ENCODE data around the gene CCDC61.

The CCDC61 gene

GRCh38 chr19:46009530-46010510 is 14.6 kb downstream of the CCDC61 start:
- TF ChIP-seq EZH2phosphoT487 (IDR thresholded peaks at IDR 0.05; ENCODE audit: low read length) (no peak), CTCF (IDR thresholded peaks at IDR 0.05; ENCODE audit: low read length) (peak; percentile 82)
- Histone ChIP-seq H3K27me3 (replicated peaks; ENCODE audit: insufficient read depth, low read length) (no peaks in the 10 kb centered on the region), H3K4me1 (ENCODE audit: low read length) (no peaks in the 10 kb centered on the region), H3K79me2 (ENCODE audit: low read length) (no peaks in the 10 kb centered on the region), H3K9me3 (replicated peaks; ENCODE audit: insufficient read depth, low read length) (no peaks in the 10 kb centered on the region), H3K27ac (ENCODE audit: low read length) (no peak overlapping the region), H3K9me2 (replicated peaks; ENCODE audit: insufficient read depth, low read length) (no peaks in the 10 kb centered on the region), H3K9ac (ENCODE audit: low read length) (no peak overlapping the region), H3K4me3 (ENCODE audit: low read length) (no peak overlapping the region), H4K20me1 (ENCODE audit: insufficient read depth, low read length) (no peaks in the 10 kb centered on the region), H3F3A (ENCODE audit: insufficient read depth, low read length) (peaks cover 6% of the 10 kb centered on the region; the same call in 1 of the 2 replicates), H2AFZ (ENCODE audit: low read length) (no peak overlapping the region), H3K4me2 (ENCODE audit: low read depth, low read length) (no peak overlapping the region), H3K36me3 (replicated peaks; ENCODE audit: insufficient read depth, low read length) (no peaks in the 10 kb centered on the region)
- DNase-seq: peak; percentile 30

- no peak overlapping the region for H3K4me3 ChIP-seq (ENCODE audit: low read length)
- DNase-seq: no peak
- no peak overlapping the region for H3K4me2 ChIP-seq (ENCODE audit: low read depth, low read length)
- H3K27me3 ChIP-seq (replicated peaks; ENCODE audit: insufficient read depth, low read length): no peaks in the 10 kb centered on the region
- H2AFZ ChIP-seq (ENCODE audit: low read length): no peak overlapping the region
- no peak overlapping the region for H3K27ac ChIP-seq (ENCODE audit: low read length)
- no peaks in the 10 kb centered on the region for H3K79me2 ChIP-seq (ENCODE audit: low read length)
- no peak overlapping the region for H3K9ac ChIP-seq (ENCODE audit: low read length)
- H3F3A ChIP-seq (ENCODE audit: insufficient read depth, low read length): peaks cover 6% of the 10 kb centered on the region
- H3K36me3 ChIP-seq (replicated peaks; ENCODE audit: insufficient read depth, low read length): no peaks in the 10 kb centered on the region
- no peak for TF ChIP-seq EZH2phosphoT487 (IDR thresholded peaks at IDR 0.05; ENCODE audit: low read length)
- no peak for TF ChIP-seq EZH2 (optimal IDR thresholded peaks at IDR 0.05; ENCODE audit: low read depth, low read length)
- 0 out of 2 replicates have a peak, but pooled peaks cover 4% of the 10 kb centered on the region for H3K4me1 ChIP-seq (ENCODE audit: low read length)
- H4K20me1 ChIP-seq (ENCODE audit: insufficient read depth, low read length): no peaks in the 10 kb centered on the region
- no peaks in the 10 kb centered on the region for H3K9me3 ChIP-seq (replicated peaks; ENCODE audit: insufficient read depth, low read length)
- H3K9me2 ChIP-seq (replicated peaks; ENCODE audit: insufficient read depth, low read length): no peaks in the 10 kb centered on the region
Measured at GRCh38 chr19:46014534-46014933, 19.3 kb downstream of the CCDC61 start.

- Histone ChIP-seq H3F3A (ENCODE audit: insufficient read depth, low read length) (peaks cover 6% of the 10 kb centered on the region), H3K79me2 (ENCODE audit: low read length) (no peaks in the 10 kb centered on the region), H3K9ac (ENCODE audit: low read length) (no peak overlapping the region), H3K9me3 (replicated peaks; ENCODE audit: insufficient read depth, low read length) (no peaks in the 10 kb centered on the region), H3K4me3 (ENCODE audit: low read length) (no peak overlapping the region), H2AFZ (ENCODE audit: low read length) (0 out of 2 replicates have a peak overlapping the region, but pooled peaks have one; percentile 31), H3K27ac (ENCODE audit: low read length) (no peak overlapping the region), H3K9me2 (replicated peaks; ENCODE audit: insufficient read depth, low read length) (no peaks in the 10 kb centered on the region), H3K36me3 (replicated peaks; ENCODE audit: insufficient read depth, low read length) (no peaks in the 10 kb centered on the region), H3K4me2 (ENCODE audit: low read depth, low read length) (no peak overlapping the region), H3K27me3 (replicated peaks; ENCODE audit: insufficient read depth, low read length) (no peaks in the 10 kb centered on the region), H4K20me1 (ENCODE audit: insufficient read depth, low read length) (no peaks in the 10 kb centered on the region), H3K4me1 (ENCODE audit: low read length) (0 out of 2 replicates have a peak, but pooled peaks cover 4% of the 10 kb centered on the region)
- no peak for TF ChIP-seq EZH2phosphoT487 (IDR thresholded peaks at IDR 0.05; ENCODE audit: low read length)
- no peak for TF ChIP-seq CTCF (IDR thresholded peaks at IDR 0.05; ENCODE audit: low read length)
- no peak for TF ChIP-seq EZH2 (optimal IDR thresholded peaks at IDR 0.05; ENCODE audit: low read depth, low read length)
- no peak for DNase-seq
Measured at GRCh38 chr19:46014941-46015686, 19.8 kb downstream of the CCDC61 start.

Measured in MM.1S (cell line).